A673 (cell line): ENCODE results near the gene NXPE4.

ENCODE experiments used
- CTCF ChIP-seq: fragments of 300-800, 200-600 bp; sonication (generic); conservative IDR thresholded peaks from 2 replicates; pipeline ENCODE4 v1.5.1; 2017; ENCODE audit warnings: low read depth, mild to moderate bottlenecking, antibody characterized with exemption, low read length, moderate library complexity, mixed read lengths
- EZH2 ChIP-seq: fragments of 200-600 bp; sonication (generic); IDR thresholded peaks from 2 replicates; pipeline ENCODE4 v1.6.1; 2017; ENCODE audit warnings: borderline replicate concordance, low read depth, mild to moderate bottlenecking, mixed read lengths, antibody characterized with exemption, low read length; ENCODE audit not compliant: poor library complexity, severe bottlenecking

- TF ChIP-seq CTCF (no peak), EZH2 (no peak)
These were observed 32.5 kb downstream of the NXPE4 start for GRCh38 chr11:114563077-114563476.
